Measurements from ENCODE around the gene RTF2.
"Not testable (repeated sequence)": the region's sequence is repeated elsewhere in the genome, so short reads cannot be mapped to it uniquely, and the experiment has no call there.

The RTF2 gene

GRCh38 chr20:56527521-56527920, 59.1 kb downstream of the RTF2 start:
- H3K4me3 ChIP-seq = no peak overlapping the region
- TF ChIP-seq CTCF (IDR thresholded peaks at IDR 0.05) = no peak
- no peak for DNase-seq (ENCODE audit: low spot score)
- H3K27ac ChIP-seq = no peak overlapping the region

GRCh38 chr20:56532946-56533345, 64.5 kb downstream of the RTF2 start, which contains the start of gene FAM209B:
Gene FAM209B, plus strand, starts transcription at chr20:56533246. Its CDS starts 96 bp downstream, at chr20:56533342.
- not testable (repeated sequence) for DNase-seq (ENCODE audit: low spot score); H3K4me3 ChIP-seq; H3K27ac ChIP-seq

- no peak for DNase-seq (ENCODE audit: low spot score)
- Histone ChIP-seq H3K27ac (no peak overlapping the region), H3K4me3 (no peak overlapping the region)
- TF ChIP-seq CTCF (IDR thresholded peaks at IDR 0.05) = no peak
Measured at GRCh38 chr20:56537997-56538396, 69.6 kb downstream of the RTF2 start.

- no peak for DNase-seq (ENCODE audit: low spot score)
- no peak overlapping the region for H3K4me3 ChIP-seq
- H3K27ac ChIP-seq = no peak overlapping the region
- TF ChIP-seq CTCF (IDR thresholded peaks at IDR 0.05) = no peak
Measured at GRCh38 chr20:56540415-56540814, 72.0 kb downstream of the RTF2 start.

GRCh38 chr20:56542489-56543030, 74.1 kb downstream of the RTF2 start:
- DNase-seq (ENCODE audit: low spot score) = no peak
- Histone ChIP-seq H3K27ac (no peak overlapping the region), H3K4me3 (no peak overlapping the region)
- no peak for TF ChIP-seq CTCF (IDR thresholded peaks at IDR 0.05)

GRCh38 chr20:56551571-56551970, 83.1 kb downstream of the RTF2 start:
- TF ChIP-seq CTCF (IDR thresholded peaks at IDR 0.05) = no peak
- no peak for DNase-seq (ENCODE audit: low spot score)
- Histone ChIP-seq H3K4me3 (no peak overlapping the region), H3K27ac (no peak overlapping the region)

GRCh38 chr20:56552911-56553629, 84.6 kb downstream of the RTF2 start:
- no peak for DNase-seq (ENCODE audit: low spot score)
- no peak for TF ChIP-seq CTCF (IDR thresholded peaks at IDR 0.05)
- H3K27ac ChIP-seq = no peak overlapping the region
- no peak overlapping the region for H3K4me3 ChIP-seq

All from coronary artery (tissue), 2 donors.